HEK293T (cell line): ENCODE data around the gene CCR7.

Experiments
- CTCF ChIA-PET: fragments of 350-600 bp; formaldehyde crosslinking; extraction: SDS; loops from one replicate; lab custom pipeline; 2021; ENCODE audit warnings: antibody characterized with exemption, inconsistent platforms; lab: Yijun Ruan, JAX
- POLR2A ChIA-PET: fragments of 350-600 bp; formaldehyde crosslinking; extraction: SDS; loops from one replicate; lab custom pipeline; 2020; ENCODE audit warnings: antibody characterized with exemption, inconsistent platforms; lab: Yijun Ruan, JAX
- DNase-seq: peaks from one replicate; pipeline ENCODE4 v3.0.0; 2012; ENCODE audit warnings: mixed read lengths; ENCODE audit errors: extremely low spot score
- ARNT ChIP-seq: fragments of 450-650 bp; IDR thresholded peaks from 2 replicates; pipeline ENCODE4 v1.6.1; 2017; ENCODE audit warnings: mild to moderate bottlenecking
- BHLHE40 ChIP-seq: fragments of 450-650 bp; IDR thresholded peaks from 2 replicates; pipeline ENCODE4 v1.6.1; 2016; ENCODE audit warnings: mild to moderate bottlenecking, moderate library complexity, borderline replicate concordance
- CTBP1 ChIP-seq: fragments of 450-650 bp; IDR thresholded peaks from 2 replicates; pipeline ENCODE4 v1.6.1; 2016; ENCODE audit warnings: borderline replicate concordance
- ELF4 ChIP-seq: fragments of 450-650 bp; IDR thresholded peaks from 2 replicates; pipeline ENCODE4 v1.6.1; 2017; ENCODE audit warnings: antibody characterized with exemption
- FOXA1 ChIP-seq: fragments of 450-650 bp; IDR thresholded peaks from 2 replicates; pipeline ENCODE4 v1.6.1; 2016; ENCODE audit warnings: mild to moderate bottlenecking
- FOXK2 ChIP-seq: fragments of 450-650 bp; IDR thresholded peaks from 2 replicates; pipeline ENCODE4 v1.6.1; 2016; ENCODE audit warnings: mild to moderate bottlenecking
- FOXM1 ChIP-seq: fragments of 450-650 bp; IDR thresholded peaks from 2 replicates; pipeline ENCODE4 v1.6.1; 2017; ENCODE audit warnings: mild to moderate bottlenecking, borderline replicate concordance
- HDGF ChIP-seq: fragments of 450-650 bp; IDR thresholded peaks from 2 replicates; pipeline ENCODE4 v1.6.1; 2017; ENCODE audit warnings: antibody characterized with exemption, borderline replicate concordance
- L3MBTL2 ChIP-seq: fragments of 450-650 bp; conservative IDR thresholded peaks from 2 replicates; pipeline ENCODE4 v1.6.1; 2016; ENCODE audit warnings: mild to moderate bottlenecking
- LEF1 ChIP-seq: fragments of 450-650 bp; IDR thresholded peaks from 2 replicates; pipeline ENCODE4 v1.6.1; 2017; ENCODE audit warnings: mild to moderate bottlenecking, borderline replicate concordance
- NFRKB ChIP-seq: fragments of 450-650 bp; IDR thresholded peaks from 2 replicates; pipeline ENCODE4 v1.6.1; 2016; ENCODE audit warnings: mild to moderate bottlenecking, moderate library complexity
- PKNOX1 ChIP-seq: fragments of 450-650 bp; IDR thresholded peaks from 2 replicates; pipeline ENCODE4 v1.6.1; 2016
- SP1 ChIP-seq: fragments of 450-650 bp; IDR thresholded peaks from 2 replicates; pipeline ENCODE4 v1.6.1; 2017
- SUZ12 ChIP-seq: fragments of 450-650 bp; IDR thresholded peaks from 2 replicates; pipeline ENCODE4 v1.6.1; 2016; ENCODE audit warnings: mild to moderate bottlenecking
- TARDBP ChIP-seq: fragments of 450-650 bp; IDR thresholded peaks from 2 replicates; pipeline ENCODE4 v1.6.1; 2016
- ZNF384 ChIP-seq: fragments of 450-650 bp; IDR thresholded peaks from 2 replicates; pipeline ENCODE4 v1.6.1; 2016

CCR7 gene

GRCh38 chr17:40545660-40546059 lies 19.6 kb downstream of the CCR7 start:
- TF ChIP-seq BHLHE40 (no peak), FOXM1 (no peak), L3MBTL2 (no peak)
- ChIA-PET CTCF (interaction anchor here (0.8 kb wide), 1 partner anchor 14 kb away, joined by 4 read pairs; no protein-coding TSS in a partner anchor), POLR2A (no interaction called here)
- DNase-seq = no peak

- no peak for DNase-seq
- CTCF ChIA-PET = interaction anchor here (1.0 to 1.1 kb wide), 3 partner anchors 8 to 18 kb away, joined by 3 to 5 read pairs (median 4); no protein-coding TSS in a partner anchor
- POLR2A ChIA-PET = no interaction called here
- no peak for TF ChIP-seq FOXM1
- TF ChIP-seq ZNF384 = no peak
- TF ChIP-seq TARDBP = no peak
- TF ChIP-seq ARNT = no peak
- TF ChIP-seq FOXA1 = no peak
- TF ChIP-seq ELF4 = no peak
- TF ChIP-seq BHLHE40 = no peak
- TF ChIP-seq HDGF = no peak
- TF ChIP-seq CTBP1 = no peak
- TF ChIP-seq NFRKB = no peak
- no peak for TF ChIP-seq SP1
- TF ChIP-seq FOXK2 = no peak
- TF ChIP-seq LEF1 = no peak
- no peak for TF ChIP-seq PKNOX1
- no peak for TF ChIP-seq SUZ12
- no peak for TF ChIP-seq L3MBTL2
Measured at GRCh38 chr17:40542558-40543411, 22.5 kb downstream of the CCR7 start.

GRCh38 chr17:40541873-40542557 lies 23.3 kb downstream of the CCR7 start:
- ChIA-PET CTCF (interaction anchor here (0.9 kb wide), 1 partner anchor 18 kb away, joined by 3 read pairs; no protein-coding TSS in a partner anchor), POLR2A (no interaction called here)
- DNase-seq = no peak
- TF ChIP-seq ZNF384 (no peak), L3MBTL2 (no peak), SUZ12 (no peak), NFRKB (no peak), BHLHE40 (no peak), LEF1 (no peak), TARDBP (no peak), HDGF (no peak), FOXM1 (no peak), CTBP1 (no peak), ELF4 (no peak)

GRCh38 chr17:40541060-40541872 lies 24.0 kb downstream of the CCR7 start:
- POLR2A ChIA-PET = no interaction called here
- no peak for TF ChIP-seq FOXM1
- CTCF ChIA-PET = interaction anchor here (0.9 kb wide), 1 partner anchor 19 kb away, joined by 3 read pairs; no protein-coding TSS in a partner anchor
- DNase-seq = no peak

- TF ChIP-seq LEF1 = no peak
- TF ChIP-seq FOXA1 = no peak
- TF ChIP-seq SP1 = no peak
- TF ChIP-seq HDGF = no peak
- CTCF ChIA-PET = interaction anchor here (1.3 kb wide), 1 partner anchor 20 kb away, joined by 4 read pairs; no protein-coding TSS in a partner anchor
- no peak for DNase-seq
- POLR2A ChIA-PET = interaction anchor here (1.3 to 2.3 kb wide), 2 partner anchors 123 to 178 kb away, joined by 4 to 7 read pairs; partner anchors contain the start of gene TOP2A
Measured at GRCh38 chr17:40540448-40540847, 24.8 kb downstream of the CCR7 start.

- ChIA-PET CTCF (interaction anchor here (1.3 kb wide), 1 partner anchor 20 kb away, joined by 4 read pairs; no protein-coding TSS in a partner anchor), POLR2A (interaction anchor here (1.3 to 2.3 kb wide), 2 partner anchors 122 to 178 kb away, joined by 4 to 7 read pairs; partner anchors contain the start of gene TOP2A)
- no peak for TF ChIP-seq FOXA1
- no peak for TF ChIP-seq ELF4
- TF ChIP-seq ARNT = no peak
- no peak for TF ChIP-seq SP1
- TF ChIP-seq CTBP1 = no peak
- no peak for TF ChIP-seq HDGF
- no peak for TF ChIP-seq FOXM1
- TF ChIP-seq PKNOX1 = no peak
- TF ChIP-seq BHLHE40 = no peak
- TF ChIP-seq SUZ12 = no peak
- TF ChIP-seq LEF1 = no peak
- TF ChIP-seq L3MBTL2 = no peak
- no peak for TF ChIP-seq TARDBP
- TF ChIP-seq NFRKB = no peak
- TF ChIP-seq ZNF384 = no peak
- no peak for DNase-seq
Measured at GRCh38 chr17:40539711-40540411, 25.4 kb downstream of the CCR7 start.
